Fibroblast of skin of left quadriceps (primary cell): ENCODE measurements around the gene RAET1E.
"Not testable (repeated sequence)": the region's sequence is repeated elsewhere in the genome, so short reads cannot be mapped to it uniquely, and the experiment has no call there.

ENCODE experiments used
- DNase-seq, 2 experiments: peaks; one replicate each; pipeline ENCODE4 v3.0.0-alpha.2; 2013; ENCODE audit warnings: low read depth in 2 of 2

Gene RAET1E

GRCh38 chr6:149909701-149910470 lies 12.0 kb upstream of the RAET1E start:
- no peak for DNase-seq

- DNase-seq: not testable (repeated sequence)
Measured at GRCh38 chr6:149908480-149908879, 10.6 kb upstream of the RAET1E start.

- no peak for DNase-seq
Measured at GRCh38 chr6:149907317-149907716, 9.4 kb upstream of the RAET1E start.

GRCh38 chr6:149906405-149906804 lies 8.5 kb upstream of the RAET1E start:
- DNase-seq: no peak

GRCh38 chr6:149905911-149906371 lies 8.0 kb upstream of the RAET1E start:
- DNase-seq: no peak

- no peak for DNase-seq
Measured at GRCh38 chr6:149905371-149905910, 7.5 kb upstream of the RAET1E start.

GRCh38 chr6:149904661-149905370 lies 6.9 kb upstream of the RAET1E start:
- DNase-seq: no peak

- DNase-seq: no peak
Measured at GRCh38 chr6:149903938-149904611, 6.2 kb upstream of the RAET1E start.

GRCh38 chr6:149901444-149902140 lies 3.7 kb upstream of the RAET1E start:
- DNase-seq: no peak

GRCh38 chr6:149900620-149901443 lies 2.9 kb upstream of the RAET1E start:
- DNase-seq: no peak

- DNase-seq: no peak
Measured at GRCh38 chr6:149899926-149900619, 2.2 kb upstream of the RAET1E start.

GRCh38 chr6:149899486-149899885 lies 1.6 kb upstream of the RAET1E start:
- no peak for DNase-seq

GRCh38 chr6:149898966-149899365 lies 1.1 kb upstream of the RAET1E start:
- no peak for DNase-seq

GRCh38 chr6:149897015-149897697 lies 757 bp downstream of the RAET1E start:
- DNase-seq: peak; percentile 47

GRCh38 chr6:149896491-149896890 lies 1.4 kb downstream of the RAET1E start:
- DNase-seq: no peak

- DNase-seq: peak in 1 of 2 experiments; percentile 13
Measured at GRCh38 chr6:149895833-149896271, 2.1 kb downstream of the RAET1E start.

GRCh38 chr6:149895048-149895590 lies 2.8 kb downstream of the RAET1E start:
- no peak for DNase-seq

- DNase-seq: not testable (repeated sequence)
Measured at GRCh38 chr6:149891864-149892263, 6.0 kb downstream of the RAET1E start.

GRCh38 chr6:149891259-149891658 lies 6.7 kb downstream of the RAET1E start:
- DNase-seq: no peak
